Measurements from ENCODE around the gene TRMT1.

GRCh38 chr19:13102666-13103580, 13.6 kb downstream of the TRMT1 start, which contains the start of gene LYL1:
- TF ChIP-seq, protein P1, sequence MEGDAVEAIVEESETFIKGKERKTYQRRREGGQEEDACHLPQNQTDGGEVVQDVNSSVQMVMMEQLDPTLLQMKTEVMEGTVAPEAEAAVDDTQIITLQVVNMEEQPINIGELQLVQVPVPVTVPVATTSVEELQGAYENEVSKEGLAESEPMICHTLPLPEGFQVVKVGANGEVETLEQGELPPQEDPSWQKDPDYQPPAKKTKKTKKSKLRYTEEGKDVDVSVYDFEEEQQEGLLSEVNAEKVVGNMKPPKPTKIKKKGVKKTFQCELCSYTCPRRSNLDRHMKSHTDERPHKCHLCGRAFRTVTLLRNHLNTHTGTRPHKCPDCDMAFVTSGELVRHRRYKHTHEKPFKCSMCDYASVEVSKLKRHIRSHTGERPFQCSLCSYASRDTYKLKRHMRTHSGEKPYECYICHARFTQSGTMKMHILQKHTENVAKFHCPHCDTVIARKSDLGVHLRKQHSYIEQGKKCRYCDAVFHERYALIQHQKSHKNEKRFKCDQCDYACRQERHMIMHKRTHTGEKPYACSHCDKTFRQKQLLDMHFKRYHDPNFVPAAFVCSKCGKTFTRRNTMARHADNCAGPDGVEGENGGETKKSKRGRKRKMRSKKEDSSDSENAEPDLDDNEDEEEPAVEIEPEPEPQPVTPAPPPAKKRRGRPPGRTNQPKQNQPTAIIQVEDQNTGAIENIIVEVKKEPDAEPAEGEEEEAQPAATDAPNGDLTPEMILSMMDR (conservative IDR thresholded peaks at IDR 0.05 in 1 of 2, IDR thresholded peaks at IDR 0.05 in 1 of 2; ENCODE audit: low read depth in 1 of 2, low read length in 2 of 2): no peak
- no peak for TF ChIP-seq EZH2 (IDR thresholded peaks at IDR 0.05; ENCODE audit: low read length, missing control alignments)

Measured in fibroblast of lung (primary cell).